H9 (cell line): Measurements from ENCODE around the gene GARNL3. TPM values are rescaled to one million over a fixed set of nuclear protein-coding genes. Genes with fewer than 3 reads are reported as not detected.

Source experiments
- DNase-seq: peaks from one replicate; pipeline ENCODE4 v3.0.0-alpha.2; 2017
- H2AFZ ChIP-seq: one replicate; pipeline ENCODE4 v1.6.1; 2013; ENCODE audit warnings: mild to moderate bottlenecking, low read length, control low read depth, moderate library complexity
- H2AK5ac ChIP-seq: 2 replicates; pipeline ENCODE4 v1.6.1; 2013; ENCODE audit warnings: low read length, control low read depth, mixed read lengths; ENCODE audit not compliant: insufficient read length
- H2BK120ac ChIP-seq: one replicate; pipeline ENCODE4 v1.6.1; 2013; ENCODE audit warnings: low read depth, mild to moderate bottlenecking, low read length, control low read depth, inconsistent platforms; ENCODE audit not compliant: poor library complexity, severe bottlenecking
- H2BK12ac ChIP-seq: 2 replicates; pipeline ENCODE4 v1.6.1; 2013; ENCODE audit warnings: low read length, control low read depth, mixed read lengths, low read depth; ENCODE audit not compliant: insufficient read length
- H2BK15ac ChIP-seq: 2 replicates; pipeline ENCODE4 v1.6.1; 2013; ENCODE audit warnings: low read depth, low read length, control low read depth
- H2BK20ac ChIP-seq: one replicate; pipeline ENCODE4 v1.6.1; 2013; ENCODE audit warnings: low read depth, mild to moderate bottlenecking, low read length, control low read depth, inconsistent platforms; ENCODE audit not compliant: poor library complexity, severe bottlenecking
- H2BK5ac ChIP-seq: 2 replicates; pipeline ENCODE4 v1.6.1; 2013; ENCODE audit warnings: low read length, control low read depth, mixed read lengths; ENCODE audit not compliant: insufficient read length
- H3K14ac ChIP-seq: 2 replicates; pipeline ENCODE4 v1.6.1; 2013; ENCODE audit warnings: low read length, control low read depth; ENCODE audit not compliant: insufficient read depth
- H3K18ac ChIP-seq: 2 replicates; pipeline ENCODE4 v1.6.1; 2013; ENCODE audit warnings: low read depth, mild to moderate bottlenecking, mixed read lengths, low read length, control low read depth; ENCODE audit not compliant: insufficient read length
- H3K23ac ChIP-seq: 2 replicates; pipeline ENCODE4 v1.6.1; 2013; ENCODE audit warnings: low read length, control low read depth, mixed read lengths, low read depth; ENCODE audit not compliant: insufficient read length
- H3K23me2 ChIP-seq: 2 replicates; pipeline ENCODE4 v1.6.1; 2013; ENCODE audit warnings: low read depth, mild to moderate bottlenecking, mixed read lengths, low read length, control low read depth; ENCODE audit not compliant: insufficient read length, poor library complexity, severe bottlenecking
- H3K27ac ChIP-seq: 2 replicates; pipeline ENCODE4 v1.5.1; 2013; ENCODE audit warnings: low read length, control low read depth, mixed read lengths, low read depth; ENCODE audit not compliant: insufficient read length
- H3K27me3 ChIP-seq: 2 replicates; pipeline ENCODE4 v1.6.1; 2013; ENCODE audit warnings: low read length, control low read depth, inconsistent platforms; ENCODE audit not compliant: insufficient read depth
- H3K4ac ChIP-seq: 2 replicates; pipeline ENCODE4 v1.6.1; 2013; ENCODE audit warnings: low read depth, mild to moderate bottlenecking, control low read depth, inconsistent platforms, low read length, moderate library complexity
- H3K4me1 ChIP-seq: 2 replicates; pipeline ENCODE4 v1.6.1; 2013; ENCODE audit warnings: low read length, control low read depth, inconsistent platforms; ENCODE audit not compliant: insufficient read depth
- H3K4me2 ChIP-seq: 2 replicates; pipeline ENCODE4 v1.6.1; 2013; ENCODE audit warnings: low read length, control low read depth, mixed read lengths; ENCODE audit not compliant: insufficient read length, insufficient read depth
- H3K56ac ChIP-seq: 2 replicates; pipeline ENCODE4 v1.6.1; 2013; ENCODE audit warnings: low read depth, mild to moderate bottlenecking, mixed read lengths, low read length, control low read depth; ENCODE audit not compliant: insufficient read length
- H3K79me1 ChIP-seq: 2 replicates; pipeline ENCODE4 v1.6.1; 2013; ENCODE audit warnings: low read depth, mild to moderate bottlenecking, moderate library complexity, low read length, control low read depth, inconsistent platforms; ENCODE audit not compliant: insufficient read depth, poor library complexity, severe bottlenecking
- H3K79me2 ChIP-seq: 2 replicates; pipeline ENCODE4 v1.6.1; 2013; ENCODE audit warnings: low read length, control low read depth, inconsistent platforms; ENCODE audit not compliant: insufficient read depth
- H3K9ac ChIP-seq: 2 replicates; pipeline ENCODE4 v1.6.1; 2013; ENCODE audit warnings: low read length, control low read depth, mixed read lengths; ENCODE audit not compliant: insufficient read length; ENCODE audit errors: extremely low read depth
- H3K9me3 ChIP-seq: one replicate; pipeline ENCODE4 v1.6.1; 2013; ENCODE audit warnings: low read depth, low read length, inconsistent platforms; ENCODE audit not compliant: control insufficient read depth
- H3T11ph ChIP-seq: one replicate; pipeline ENCODE4 v1.6.1; 2013; ENCODE audit warnings: mild to moderate bottlenecking, low read length, control low read depth, inconsistent platforms
- H4K20me1 ChIP-seq: one replicate; pipeline ENCODE4 v1.6.1; 2013; ENCODE audit not compliant: control insufficient read depth, insufficient read length, insufficient read depth
- H4K5ac ChIP-seq: 2 replicates; pipeline ENCODE4 v1.6.1; 2013; ENCODE audit warnings: low read depth, mild to moderate bottlenecking, mixed read lengths, low read length, control low read depth; ENCODE audit not compliant: insufficient read length
- H4K8ac ChIP-seq: replicated peaks from 2 replicates; pipeline ENCODE4 v1.6.1; 2013; ENCODE audit warnings: low read length, control low read depth, mixed read lengths, low read depth; ENCODE audit not compliant: insufficient read length
- H4K91ac ChIP-seq: 2 replicates; pipeline ENCODE4 v1.6.1; 2013; ENCODE audit warnings: low read depth, mild to moderate bottlenecking, moderate library complexity, mixed read lengths, low read length, control low read depth; ENCODE audit not compliant: insufficient read length
- H3K27ac Mint-ChIP-seq, 3 experiments: 2 replicates in 2 of 3; 3 replicates in 1 of 3; pipeline ENCODE4 v1.8.0; 2020 to 2021; ENCODE audit warnings: mixed read lengths in 3 of 3, mild to moderate bottlenecking in 1 of 3, moderate library complexity in 1 of 3
- H3K27me3 Mint-ChIP-seq: 2 replicates; pipeline ENCODE4 v1.8.0; 2021; ENCODE audit warnings: low read depth, mild to moderate bottlenecking, moderate library complexity, mixed read lengths
- H3K36me3 Mint-ChIP-seq, 3 experiments: 2 replicates in 2 of 3; 3 replicates in 1 of 3; pipeline ENCODE4 v1.8.0; 2020 to 2021; ENCODE audit warnings: low read depth in 3 of 3, mixed read lengths in 3 of 3; ENCODE audit not compliant: insufficient read depth in 1 of 3
- H3K4me1 Mint-ChIP-seq, 2 experiments: 2 replicates each; pipeline ENCODE4 v1.8.0; 2020; ENCODE audit warnings: mixed read lengths in 2 of 2
- H3K4me3 Mint-ChIP-seq, 2 experiments: 2 replicates in 1 of 2; 3 replicates in 1 of 2; pipeline ENCODE4 v1.8.0; 2020 to 2021; ENCODE audit warnings: mild to moderate bottlenecking in 2 of 2, mixed read lengths in 2 of 2, moderate library complexity in 1 of 2
- H3K9me3 Mint-ChIP-seq, 2 experiments: 2 replicates in 1 of 2; 3 replicates in 1 of 2; pipeline ENCODE4 v1.8.0; 2020; ENCODE audit warnings: mild to moderate bottlenecking in 2 of 2, mixed read lengths in 2 of 2, moderate library complexity in 1 of 2
- CTCF ChIP-seq: fragments of 200-600 bp; sonication (generic); conservative IDR thresholded peaks from 3 replicates; pipeline ENCODE4 v1.8.0; 2021; ENCODE audit warnings: antibody characterized with exemption, mild to moderate bottlenecking
- WGBS: extraction: QIAGEN DNeasy Blood & Tissue Kit; methylation state at CpG from one replicate; pipeline ENCODE4 v1.1.7; 2013; ENCODE audit warnings: missing lambda C conversion rate, low lambda C conversion rate, mixed read lengths; ENCODE audit not compliant: insufficient read length; ENCODE audit errors: extremely low coverage; 5-methylcytosine and 5-hydroxymethylcytosine counted together
- total RNA-seq: library from RNA; stranded (reverse); gene quantifications from 2 replicates; pipeline ENCODE4 v1.2.1, GENCODE V29; 2021

The GARNL3 gene
- total RNA-seq, 1 experiment from 2014 or later: 8.7 TPM

- no peaks in the 10 kb centered on the region for H3K9me3 Mint-ChIP-seq
- H2BK15ac ChIP-seq: no peak overlapping the region
- H3K36me3 Mint-ChIP-seq: peaks cover 6 to 15% (median 10%) of the 10 kb centered on the region in 3 experiments; a peak in 6 of 7 replicates
- no peaks in the 10 kb centered on the region for H3K23me2 ChIP-seq
- no peak overlapping the region for H2BK5ac ChIP-seq
- no peak overlapping the region for H3K27ac ChIP-seq
- no peak overlapping the region for H3K4ac ChIP-seq
- no peak overlapping the region for H3K14ac ChIP-seq
- H4K5ac ChIP-seq: no peak overlapping the region
- H4K20me1 ChIP-seq: no peaks in the 10 kb centered on the region
- no peaks in the 10 kb centered on the region for H3K79me1 ChIP-seq
- no peak overlapping the region for H2AFZ ChIP-seq
- no peaks in the 10 kb centered on the region; the same call in 1 of the 2 replicates for H3K27me3 Mint-ChIP-seq
- no peak for TF ChIP-seq CTCF
- no peak overlapping the region for H3K4me2 ChIP-seq
- H3K23ac ChIP-seq: no peak overlapping the region
- no peak overlapping the region for H3K56ac ChIP-seq
- H3K4me1 ChIP-seq: 0 out of 2 replicates have a peak, but pooled peaks cover 2% of the 10 kb centered on the region
- no peak for DNase-seq
- no peak overlapping the region for H3K27ac Mint-ChIP-seq
- no peak overlapping the region for H2BK120ac ChIP-seq
- no peak overlapping the region for H4K91ac ChIP-seq
- H3K27me3 ChIP-seq: no peaks in the 10 kb centered on the region
- no peaks in the 10 kb centered on the region for H3K79me2 ChIP-seq
- WGBS: no CpG with 5 or more reads among the region's 3 CpGs
- no peak overlapping the region for H3K4me3 Mint-ChIP-seq
- no peak overlapping the region for H2BK12ac ChIP-seq
- no peak overlapping the region for H2AK5ac ChIP-seq
- H3K9ac ChIP-seq: no peak overlapping the region
- no peak overlapping the region for H3K18ac ChIP-seq
- no peaks in the 10 kb centered on the region for H3K9me3 ChIP-seq
- no peak overlapping the region for H4K8ac ChIP-seq
- H3K4me1 Mint-ChIP-seq: peaks cover 6% of the 10 kb centered on the region in 2 experiments
- H3T11ph ChIP-seq: no peak overlapping the region
- H2BK20ac ChIP-seq: no peak overlapping the region
Observed at GRCh38 chr9:127345566-127345965, 81.0 kb downstream of the GARNL3 start.
